Upper lobe of left lung (tissue), 4 donors: ENCODE results near the gene TRIM44.

Source experiments
- POLR2A ChIP-seq, 4 donors: fragments of 450-650 bp; IDR thresholded peaks; one replicate each; pipeline ENCODE4 v1.5.1; 2016 to 2017; ENCODE audit warnings: antibody characterized with exemption in 4 of 4, mild to moderate bottlenecking in 2 of 4
- TF ChIP-seq, protein P1 (sequence below), 6 experiments: fragments of 450-650 bp in 4 of 6; fragments of 200-600 bp in 2 of 6; sonication (generic) in 2 of 6; IDR thresholded peaks; one replicate each; pipeline ENCODE4 v1.5.1; 2016 to 2019; ENCODE audit warnings: antibody characterized with exemption in 6 of 6

DNA sequence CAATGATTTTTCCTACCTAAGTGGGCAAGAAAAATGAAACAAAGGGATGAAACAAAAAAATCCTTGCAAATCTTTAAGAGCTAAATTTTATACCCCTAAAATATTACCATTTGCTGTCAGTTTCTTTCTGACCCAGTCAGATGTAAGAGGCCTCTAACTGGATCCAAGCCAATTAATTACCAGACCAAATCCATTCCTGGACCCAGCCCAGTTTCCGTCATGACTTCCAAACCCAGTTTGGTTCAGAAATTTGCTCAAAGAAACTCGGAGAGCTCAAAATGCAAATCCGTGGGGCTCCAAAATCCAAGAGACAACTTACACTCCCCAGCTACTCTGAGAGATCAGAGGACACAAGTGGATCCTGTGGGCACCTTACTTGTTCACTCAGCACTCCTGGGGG is 46.8 kb downstream of the TRIM44 start:
- no peak for TF ChIP-seq POLR2A (IDR thresholded peaks at IDR 0.05)
- TF ChIP-seq, protein P1, sequence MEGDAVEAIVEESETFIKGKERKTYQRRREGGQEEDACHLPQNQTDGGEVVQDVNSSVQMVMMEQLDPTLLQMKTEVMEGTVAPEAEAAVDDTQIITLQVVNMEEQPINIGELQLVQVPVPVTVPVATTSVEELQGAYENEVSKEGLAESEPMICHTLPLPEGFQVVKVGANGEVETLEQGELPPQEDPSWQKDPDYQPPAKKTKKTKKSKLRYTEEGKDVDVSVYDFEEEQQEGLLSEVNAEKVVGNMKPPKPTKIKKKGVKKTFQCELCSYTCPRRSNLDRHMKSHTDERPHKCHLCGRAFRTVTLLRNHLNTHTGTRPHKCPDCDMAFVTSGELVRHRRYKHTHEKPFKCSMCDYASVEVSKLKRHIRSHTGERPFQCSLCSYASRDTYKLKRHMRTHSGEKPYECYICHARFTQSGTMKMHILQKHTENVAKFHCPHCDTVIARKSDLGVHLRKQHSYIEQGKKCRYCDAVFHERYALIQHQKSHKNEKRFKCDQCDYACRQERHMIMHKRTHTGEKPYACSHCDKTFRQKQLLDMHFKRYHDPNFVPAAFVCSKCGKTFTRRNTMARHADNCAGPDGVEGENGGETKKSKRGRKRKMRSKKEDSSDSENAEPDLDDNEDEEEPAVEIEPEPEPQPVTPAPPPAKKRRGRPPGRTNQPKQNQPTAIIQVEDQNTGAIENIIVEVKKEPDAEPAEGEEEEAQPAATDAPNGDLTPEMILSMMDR (IDR thresholded peaks at IDR 0.05), result no peak
